B cell (primary cell): ENCODE data around the gene IFI30.

Source experiments
- CTCF ChIP-seq: fragments of 200-600 bp; IDR thresholded peaks from one replicate; pipeline ENCODE4 v1.8.0; 2022; ENCODE audit warnings: antibody characterized with exemption, mild to moderate bottlenecking
- EZH2 ChIP-seq: IDR thresholded peaks from 2 replicates; pipeline ENCODE4 v1.6.1; 2012; ENCODE audit warnings: borderline replicate concordance, low read depth, mild to moderate bottlenecking, moderate library complexity, low read length; ENCODE audit not compliant: insufficient read depth, poor library complexity, severe bottlenecking

- no peak for TF ChIP-seq CTCF
- TF ChIP-seq EZH2: no peak
Observed at GRCh38 chr19:18145391-18145999, 28.1 kb upstream of the IFI30 start.
